H9 (cell line): Measurements from ENCODE around the gene NID1. TPM values are rescaled to one million over a fixed set of nuclear protein-coding genes. Genes with fewer than 3 reads are reported as not detected.

Source experiments
- DNase-seq: peaks from one replicate; pipeline ENCODE4 v3.0.0-alpha.2; 2017
- H2AFZ ChIP-seq: one replicate; pipeline ENCODE4 v1.6.1; 2013; ENCODE audit warnings: mild to moderate bottlenecking, low read length, control low read depth, moderate library complexity
- H2AK5ac ChIP-seq: 2 replicates; pipeline ENCODE4 v1.6.1; 2013; ENCODE audit warnings: low read length, control low read depth, mixed read lengths; ENCODE audit not compliant: insufficient read length
- H2BK120ac ChIP-seq: one replicate; pipeline ENCODE4 v1.6.1; 2013; ENCODE audit warnings: low read depth, mild to moderate bottlenecking, low read length, control low read depth, inconsistent platforms; ENCODE audit not compliant: poor library complexity, severe bottlenecking
- H2BK12ac ChIP-seq: 2 replicates; pipeline ENCODE4 v1.6.1; 2013; ENCODE audit warnings: low read length, control low read depth, mixed read lengths, low read depth; ENCODE audit not compliant: insufficient read length
- H2BK15ac ChIP-seq: 2 replicates; pipeline ENCODE4 v1.6.1; 2013; ENCODE audit warnings: low read depth, low read length, control low read depth
- H2BK20ac ChIP-seq: one replicate; pipeline ENCODE4 v1.6.1; 2013; ENCODE audit warnings: low read depth, mild to moderate bottlenecking, low read length, control low read depth, inconsistent platforms; ENCODE audit not compliant: poor library complexity, severe bottlenecking
- H2BK5ac ChIP-seq: 2 replicates; pipeline ENCODE4 v1.6.1; 2013; ENCODE audit warnings: low read length, control low read depth, mixed read lengths; ENCODE audit not compliant: insufficient read length
- H3K14ac ChIP-seq: 2 replicates; pipeline ENCODE4 v1.6.1; 2013; ENCODE audit warnings: low read length, control low read depth; ENCODE audit not compliant: insufficient read depth
- H3K18ac ChIP-seq: 2 replicates; pipeline ENCODE4 v1.6.1; 2013; ENCODE audit warnings: low read depth, mild to moderate bottlenecking, mixed read lengths, low read length, control low read depth; ENCODE audit not compliant: insufficient read length
- H3K23ac ChIP-seq: 2 replicates; pipeline ENCODE4 v1.6.1; 2013; ENCODE audit warnings: low read length, control low read depth, mixed read lengths, low read depth; ENCODE audit not compliant: insufficient read length
- H3K23me2 ChIP-seq: 2 replicates; pipeline ENCODE4 v1.6.1; 2013; ENCODE audit warnings: low read depth, mild to moderate bottlenecking, mixed read lengths, low read length, control low read depth; ENCODE audit not compliant: insufficient read length, poor library complexity, severe bottlenecking
- H3K27ac ChIP-seq: 2 replicates; pipeline ENCODE4 v1.5.1; 2013; ENCODE audit warnings: low read length, control low read depth, mixed read lengths, low read depth; ENCODE audit not compliant: insufficient read length
- H3K27me3 ChIP-seq: 2 replicates; pipeline ENCODE4 v1.6.1; 2013; ENCODE audit warnings: low read length, control low read depth, inconsistent platforms; ENCODE audit not compliant: insufficient read depth
- H3K4ac ChIP-seq: 2 replicates; pipeline ENCODE4 v1.6.1; 2013; ENCODE audit warnings: low read depth, mild to moderate bottlenecking, control low read depth, inconsistent platforms, low read length, moderate library complexity
- H3K4me1 ChIP-seq: 2 replicates; pipeline ENCODE4 v1.6.1; 2013; ENCODE audit warnings: low read length, control low read depth, inconsistent platforms; ENCODE audit not compliant: insufficient read depth
- H3K4me2 ChIP-seq: 2 replicates; pipeline ENCODE4 v1.6.1; 2013; ENCODE audit warnings: low read length, control low read depth, mixed read lengths; ENCODE audit not compliant: insufficient read length, insufficient read depth
- H3K56ac ChIP-seq: 2 replicates; pipeline ENCODE4 v1.6.1; 2013; ENCODE audit warnings: low read depth, mild to moderate bottlenecking, mixed read lengths, low read length, control low read depth; ENCODE audit not compliant: insufficient read length
- H3K79me1 ChIP-seq: 2 replicates; pipeline ENCODE4 v1.6.1; 2013; ENCODE audit warnings: low read depth, mild to moderate bottlenecking, moderate library complexity, low read length, control low read depth, inconsistent platforms; ENCODE audit not compliant: insufficient read depth, poor library complexity, severe bottlenecking
- H3K79me2 ChIP-seq: 2 replicates; pipeline ENCODE4 v1.6.1; 2013; ENCODE audit warnings: low read length, control low read depth, inconsistent platforms; ENCODE audit not compliant: insufficient read depth
- H3K9ac ChIP-seq: 2 replicates; pipeline ENCODE4 v1.6.1; 2013; ENCODE audit warnings: low read length, control low read depth, mixed read lengths; ENCODE audit not compliant: insufficient read length; ENCODE audit errors: extremely low read depth
- H3K9me3 ChIP-seq: one replicate; pipeline ENCODE4 v1.6.1; 2013; ENCODE audit warnings: low read depth, low read length, inconsistent platforms; ENCODE audit not compliant: control insufficient read depth
- H3T11ph ChIP-seq: one replicate; pipeline ENCODE4 v1.6.1; 2013; ENCODE audit warnings: mild to moderate bottlenecking, low read length, control low read depth, inconsistent platforms
- H4K20me1 ChIP-seq: one replicate; pipeline ENCODE4 v1.6.1; 2013; ENCODE audit not compliant: control insufficient read depth, insufficient read length, insufficient read depth
- H4K5ac ChIP-seq: 2 replicates; pipeline ENCODE4 v1.6.1; 2013; ENCODE audit warnings: low read depth, mild to moderate bottlenecking, mixed read lengths, low read length, control low read depth; ENCODE audit not compliant: insufficient read length
- H4K8ac ChIP-seq: replicated peaks from 2 replicates; pipeline ENCODE4 v1.6.1; 2013; ENCODE audit warnings: low read length, control low read depth, mixed read lengths, low read depth; ENCODE audit not compliant: insufficient read length
- H4K91ac ChIP-seq: 2 replicates; pipeline ENCODE4 v1.6.1; 2013; ENCODE audit warnings: low read depth, mild to moderate bottlenecking, moderate library complexity, mixed read lengths, low read length, control low read depth; ENCODE audit not compliant: insufficient read length
- H3K27ac Mint-ChIP-seq, 3 experiments: 2 replicates in 2 of 3; 3 replicates in 1 of 3; pipeline ENCODE4 v1.8.0; 2020 to 2021; ENCODE audit warnings: mixed read lengths in 3 of 3, mild to moderate bottlenecking in 1 of 3, moderate library complexity in 1 of 3
- H3K27me3 Mint-ChIP-seq: 2 replicates; pipeline ENCODE4 v1.8.0; 2021; ENCODE audit warnings: low read depth, mild to moderate bottlenecking, moderate library complexity, mixed read lengths
- H3K36me3 Mint-ChIP-seq, 3 experiments: 2 replicates in 2 of 3; 3 replicates in 1 of 3; pipeline ENCODE4 v1.8.0; 2020 to 2021; ENCODE audit warnings: low read depth in 3 of 3, mixed read lengths in 3 of 3; ENCODE audit not compliant: insufficient read depth in 1 of 3
- H3K4me1 Mint-ChIP-seq, 2 experiments: 2 replicates each; pipeline ENCODE4 v1.8.0; 2020; ENCODE audit warnings: mixed read lengths in 2 of 2
- H3K4me3 Mint-ChIP-seq, 2 experiments: 2 replicates in 1 of 2; 3 replicates in 1 of 2; pipeline ENCODE4 v1.8.0; 2020 to 2021; ENCODE audit warnings: mild to moderate bottlenecking in 2 of 2, mixed read lengths in 2 of 2, moderate library complexity in 1 of 2
- H3K9me3 Mint-ChIP-seq, 2 experiments: 2 replicates in 1 of 2; 3 replicates in 1 of 2; pipeline ENCODE4 v1.8.0; 2020; ENCODE audit warnings: mild to moderate bottlenecking in 2 of 2, mixed read lengths in 2 of 2, moderate library complexity in 1 of 2
- CTCF ChIP-seq: fragments of 200-600 bp; sonication (generic); conservative IDR thresholded peaks from 3 replicates; pipeline ENCODE4 v1.8.0; 2021; ENCODE audit warnings: antibody characterized with exemption, mild to moderate bottlenecking
- WGBS: extraction: QIAGEN DNeasy Blood & Tissue Kit; methylation state at CpG from one replicate; pipeline ENCODE4 v1.1.7; 2013; ENCODE audit warnings: missing lambda C conversion rate, low lambda C conversion rate, mixed read lengths; ENCODE audit not compliant: insufficient read length; ENCODE audit errors: extremely low coverage; 5-methylcytosine and 5-hydroxymethylcytosine counted together
- total RNA-seq: library from RNA; stranded (reverse); gene quantifications from 2 replicates; pipeline ENCODE4 v1.2.1, GENCODE V29; 2021

NID1 gene
- total RNA-seq, 1 experiment from 2014 or later = 28.5 TPM

- DNase-seq = no peak
- Histone ChIP-seq H2AK5ac (no peak overlapping the region), H3K9ac (no peak overlapping the region), H3K27me3 (no peaks in the 10 kb centered on the region; the same call in 1 of the 2 replicates), H4K5ac (no peak overlapping the region), H2AFZ (no peak overlapping the region), H3K4me1 (peaks cover 2% of the 10 kb centered on the region; the same call in 1 of the 2 replicates), H3K79me1 (no peaks in the 10 kb centered on the region), H2BK20ac (no peak overlapping the region), H3K23ac (no peak overlapping the region), H4K20me1 (no peaks in the 10 kb centered on the region), H3K14ac (no peak overlapping the region), H3K79me2 (no peaks in the 10 kb centered on the region), H3K9me3 (no peaks in the 10 kb centered on the region), H2BK15ac (no peak overlapping the region), H3K23me2 (no peaks in the 10 kb centered on the region), H3K4me2 (no peak overlapping the region), H4K91ac (no peak overlapping the region), H2BK5ac (no peak overlapping the region), H2BK12ac (no peak overlapping the region), H3K4ac (no peak overlapping the region), H3T11ph (no peak overlapping the region), H3K56ac (no peak overlapping the region), H4K8ac (no peak overlapping the region), H3K18ac (no peak overlapping the region), H2BK120ac (no peak overlapping the region), H3K27ac (no peak overlapping the region)
- H3K27ac Mint-ChIP-seq = no peak overlapping the region
- peaks cover 4% of the 10 kb centered on the region for H3K27me3 Mint-ChIP-seq
- H3K4me3 Mint-ChIP-seq = no peak overlapping the region
- no CpG with 5 or more reads among the region's 11 CpGs for WGBS
- H3K4me1 Mint-ChIP-seq = peaks cover 10 to 12% of the 10 kb centered on the region in 2 experiments
- no peaks in the 10 kb centered on the region for H3K36me3 Mint-ChIP-seq
- no peaks in the 10 kb centered on the region for H3K9me3 Mint-ChIP-seq
- no peak for TF ChIP-seq CTCF
These were observed 37.7 kb upstream of the NID1 start for GRCh38 chr1:236102611-236103010.
